Spleen (tissue), 11 donors: Measurements from ENCODE around the gene RFTN1. TPM values are rescaled to one million over a fixed set of nuclear protein-coding genes. Genes with fewer than 3 reads are reported as not detected.

Experiments
- DNase-seq: peaks from one replicate; pipeline ENCODE4 v3.0.0-alpha.2; 2020
- H3K27ac ChIP-seq, 8 donors: fragments of 200-600 bp; sonication (generic) in 7 of 8; 1 replicate in 4 of 8; 2 replicates in 4 of 8; pipeline versions ENCODE4 v1.5.0 to v1.8.0; 2016 to 2021; ENCODE audit warnings: inconsistent platforms in 4 of 8, mild to moderate bottlenecking in 4 of 8, moderate library complexity in 1 of 8
- H3K27me3 ChIP-seq, 7 donors: fragments of 200-600 bp; sonication (generic) in 6 of 7; replicated peaks in 1 of 7; 1 replicate in 4 of 7; 2 replicates in 3 of 7; pipeline versions ENCODE4 v1.5.0 to v1.8.0; 2016 to 2021; ENCODE audit warnings: inconsistent platforms in 3 of 7, mild to moderate bottlenecking in 1 of 7
- H3K36me3 ChIP-seq, 6 donors: fragments of 200-600 bp; sonication (generic) in 5 of 6; 1 replicate in 4 of 6; 2 replicates in 2 of 6; pipeline versions ENCODE4 v1.5.0 to v1.8.0; 2016 to 2021; ENCODE audit warnings: inconsistent platforms in 2 of 6
- H3K4me1 ChIP-seq, 6 donors: fragments of 200-600 bp; sonication (generic) in 5 of 6; 1 replicate in 3 of 6; 2 replicates in 3 of 6; pipeline versions ENCODE4 v1.5.0 to v1.8.0; 2016 to 2021; ENCODE audit warnings: inconsistent platforms in 3 of 6
- H3K4me3 ChIP-seq, 8 donors: fragments of 200-600 bp; sonication (generic) in 7 of 8; 1 replicate in 4 of 8; 2 replicates in 4 of 8; pipeline versions ENCODE4 v1.5.0 to v1.8.0; 2016 to 2021; ENCODE audit warnings: inconsistent platforms in 4 of 8, mild to moderate bottlenecking in 4 of 8, moderate library complexity in 2 of 8
- H3K9me3 ChIP-seq, 8 donors: fragments of 200-600 bp; sonication (generic) in 7 of 8; 1 replicate in 4 of 8; 2 replicates in 4 of 8; pipeline versions ENCODE4 v1.5.0 to v1.8.0; 2016 to 2021; ENCODE audit warnings: inconsistent platforms in 4 of 8
- POLR2A ChIP-seq, 3 donors: fragments of 450-650 bp; IDR thresholded peaks; one replicate each; pipeline ENCODE4 v1.5.1; 2017; ENCODE audit warnings: antibody characterized with exemption in 3 of 3, mild to moderate bottlenecking in 1 of 3
- POLR2AphosphoS5 ChIP-seq, 3 donors: sonication (generic); formaldehyde crosslinking; IDR thresholded peaks; one replicate each; pipeline ENCODE4 v1.5.1; 2017; ENCODE audit warnings: antibody characterized with exemption in 3 of 3
- WGBS, 5 donors: extraction: QIAGEN DNeasy Blood & Tissue Kit in 3 of 5; methylation state at CpG; one replicate each; pipeline versions ENCODE4 v1.1.5 to v1.1.7; 2013 to 2018; 5-methylcytosine and 5-hydroxymethylcytosine counted together
- intact Hi-C: fragments of 100-400 bp; cut with DNase I; formaldehyde crosslinking; loops from one replicate; pipeline ENCODE4 v1.15.0; 2023; ENCODE audit warnings: low total_unique reads
- polyA plus RNA-seq, 3 donors: library from polyadenylated mRNA; stranded (reverse); fragments of 200-250 nt; gene quantifications; one replicate each; pipeline ENCODE4 v1.2.1, GENCODE V29; 2013
- total RNA-seq, 7 donors: library from RNA; depleted of rRNA in 3 of 7; stranded (reverse); fragments of >200 nt in 3 of 7; fragmentation: NEBNext Ultra II Directional in 4 of 7; extraction: Animal tissue kit (Norgen Biotek cat#: 25700) in 4 of 7; gene quantifications; one replicate each; pipeline versions ENCODE4 v1.1.0 to v1.2.1, GENCODE V29; 2016 to 2021
- TF ChIP-seq, protein P1 (sequence below), 11 experiments: fragments of 200-600 bp in 7 of 11; fragments of 450-650 bp in 4 of 11; sonication (generic) in 4 of 11; IDR thresholded peaks in 8 of 11; conservative IDR thresholded peaks in 3 of 11; 1 replicate in 7 of 11; 2 replicates in 4 of 11; pipeline versions ENCODE4 v1.4.0 to v1.8.0; 2016 to 2021; ENCODE audit warnings: antibody characterized with exemption in 11 of 11, inconsistent platforms in 4 of 11, mild to moderate bottlenecking in 1 of 11
- donor health status: healthy with polysubstance abuse.
- donor health status: DM: no; HTN: no; CAD: no; lungs with moderate emphysema.
- donor health status: DM: no; HTN: no; CAD: no.
- donor health status: Bipolar disorder and iron deficiency.
- donor health status: healthy.
- donor health status: DM: no; HTN: no; CAD: no.
- donor health status: DM: yes; HTN: yes; CAD: no.

RFTN1 gene
- total and polyA plus RNA-seq, 10 donors = 30.4 to 106 (median 75.3) TPM

DNA sequence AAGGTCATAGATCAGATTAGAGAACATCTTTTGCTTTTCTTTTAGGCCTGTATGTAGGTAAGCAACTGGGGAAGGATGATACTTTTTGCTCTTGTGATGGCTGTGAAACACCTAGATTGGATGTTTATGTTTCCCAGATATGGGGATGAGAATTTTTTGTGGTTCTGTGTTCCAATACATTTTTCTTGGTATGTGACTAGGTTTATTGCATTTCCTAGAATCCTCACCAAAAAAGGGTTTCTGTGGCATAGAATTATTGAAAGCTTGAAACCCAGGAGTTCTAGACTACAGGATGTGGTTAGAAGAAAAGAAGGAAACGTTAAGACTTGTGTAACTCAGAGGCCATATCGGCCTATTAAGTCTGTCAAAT lies 222.7 kb downstream of the RFTN1 start:
- intact Hi-C loops = loop anchor here (2.0 kb wide), 1 partner anchor 260 kb away; no protein-coding TSS in a partner anchor
- 1 to 10% (median 6%) methylated on average over 2 of the region's 2 CpGs for WGBS, 5 donors
- H3K4me3 ChIP-seq = peak overlapping the region in 1 of 8 donors; percentile 26
- H3K36me3 ChIP-seq = peaks cover 0 to 42% (median 2%) of the 10 kb centered on the region in 6 donors
- peaks cover 0 to 13% (median 3%) of the 10 kb centered on the region in 8 donors for H3K9me3 ChIP-seq
- TF ChIP-seq POLR2A (IDR thresholded peaks at IDR 0.05) (no peak), POLR2AphosphoS5 (IDR thresholded peaks at IDR 0.05) (no peak)
- TF ChIP-seq, protein P1, sequence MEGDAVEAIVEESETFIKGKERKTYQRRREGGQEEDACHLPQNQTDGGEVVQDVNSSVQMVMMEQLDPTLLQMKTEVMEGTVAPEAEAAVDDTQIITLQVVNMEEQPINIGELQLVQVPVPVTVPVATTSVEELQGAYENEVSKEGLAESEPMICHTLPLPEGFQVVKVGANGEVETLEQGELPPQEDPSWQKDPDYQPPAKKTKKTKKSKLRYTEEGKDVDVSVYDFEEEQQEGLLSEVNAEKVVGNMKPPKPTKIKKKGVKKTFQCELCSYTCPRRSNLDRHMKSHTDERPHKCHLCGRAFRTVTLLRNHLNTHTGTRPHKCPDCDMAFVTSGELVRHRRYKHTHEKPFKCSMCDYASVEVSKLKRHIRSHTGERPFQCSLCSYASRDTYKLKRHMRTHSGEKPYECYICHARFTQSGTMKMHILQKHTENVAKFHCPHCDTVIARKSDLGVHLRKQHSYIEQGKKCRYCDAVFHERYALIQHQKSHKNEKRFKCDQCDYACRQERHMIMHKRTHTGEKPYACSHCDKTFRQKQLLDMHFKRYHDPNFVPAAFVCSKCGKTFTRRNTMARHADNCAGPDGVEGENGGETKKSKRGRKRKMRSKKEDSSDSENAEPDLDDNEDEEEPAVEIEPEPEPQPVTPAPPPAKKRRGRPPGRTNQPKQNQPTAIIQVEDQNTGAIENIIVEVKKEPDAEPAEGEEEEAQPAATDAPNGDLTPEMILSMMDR (IDR thresholded peaks at IDR 0.05 in 8 of 11, conservative IDR thresholded peaks at IDR 0.05 in 3 of 11) = no peak
- DNase-seq = no peak
- peak overlapping the region; percentile 11 to 89 (median 38) for H3K27ac ChIP-seq
- H3K27me3 ChIP-seq = no peaks in the 10 kb centered on the region
- H3K4me1 ChIP-seq = peaks cover 20 to 83% (median 43%) of the 10 kb centered on the region in 6 donors

DNA sequence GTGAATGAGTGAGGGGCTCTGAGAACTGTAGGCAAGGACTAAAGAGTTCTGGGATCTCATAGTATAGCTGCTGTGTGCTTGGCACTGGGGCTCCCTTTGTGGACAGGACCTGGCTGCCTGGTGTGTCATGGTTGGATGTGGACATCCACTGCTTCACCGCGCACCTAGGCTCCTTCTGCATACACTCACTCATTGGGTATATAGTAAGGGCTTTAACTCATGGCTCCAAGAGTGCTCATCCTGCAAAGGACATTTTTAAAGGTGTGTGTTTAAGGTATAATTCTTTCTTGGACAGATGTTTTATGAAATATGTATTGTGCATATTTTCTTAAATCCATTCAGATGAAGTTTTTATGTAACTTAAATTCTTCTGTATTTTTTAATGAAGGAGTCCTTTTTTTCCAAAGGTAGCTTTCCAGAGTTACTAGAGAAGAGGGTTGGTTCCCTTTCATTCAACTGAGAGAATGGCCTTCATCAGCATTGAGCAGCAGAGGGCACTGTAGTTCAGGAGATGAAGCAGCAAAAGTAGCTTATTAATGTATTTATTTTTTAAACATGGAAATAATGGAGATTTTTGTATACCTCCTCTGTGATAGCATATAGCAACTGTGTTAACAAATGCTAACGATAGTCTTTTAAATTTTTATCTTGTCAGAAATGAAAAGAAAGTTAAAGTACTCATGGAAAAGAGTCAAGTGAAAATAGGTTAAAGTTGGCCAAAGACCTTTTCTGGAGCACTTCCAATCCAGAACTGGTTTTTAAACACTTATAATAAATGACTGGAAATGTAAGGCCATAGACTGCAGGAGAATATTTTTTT lies 223.3 kb downstream of the RFTN1 start:
- H3K36me3 ChIP-seq = peaks cover 0 to 36% (median 0%) of the 10 kb centered on the region in 6 donors
- H3K9me3 ChIP-seq = peaks cover 0 to 13% (median 3%) of the 10 kb centered on the region in 8 donors
- no peak for DNase-seq
- WGBS, 5 donors = 50 to 61% (median 56%) methylated on average over 3 of the region's 3 CpGs
- peaks cover 18 to 83% (median 38%) of the 10 kb centered on the region in 6 donors for H3K4me1 ChIP-seq
- H3K4me3 ChIP-seq = peak overlapping the region in 2 of 8 donors; percentile 34 to 63
- no peak for TF ChIP-seq POLR2AphosphoS5 (IDR thresholded peaks at IDR 0.05)
- TF ChIP-seq, protein P1 (IDR thresholded peaks at IDR 0.05 in 8 of 11, conservative IDR thresholded peaks at IDR 0.05 in 3 of 11) = peak; percentile 73 to 85 (median 80)
- TF ChIP-seq POLR2A (IDR thresholded peaks at IDR 0.05) = no peak
- intact Hi-C loops = loop anchor here (2.0 kb wide), 1 partner anchor 261 kb away; no protein-coding TSS in a partner anchor
- H3K27me3 ChIP-seq = no peaks in the 10 kb centered on the region
- peak overlapping the region in 7 of 8 donors; percentile 11 to 89 (median 35) for H3K27ac ChIP-seq

DNA sequence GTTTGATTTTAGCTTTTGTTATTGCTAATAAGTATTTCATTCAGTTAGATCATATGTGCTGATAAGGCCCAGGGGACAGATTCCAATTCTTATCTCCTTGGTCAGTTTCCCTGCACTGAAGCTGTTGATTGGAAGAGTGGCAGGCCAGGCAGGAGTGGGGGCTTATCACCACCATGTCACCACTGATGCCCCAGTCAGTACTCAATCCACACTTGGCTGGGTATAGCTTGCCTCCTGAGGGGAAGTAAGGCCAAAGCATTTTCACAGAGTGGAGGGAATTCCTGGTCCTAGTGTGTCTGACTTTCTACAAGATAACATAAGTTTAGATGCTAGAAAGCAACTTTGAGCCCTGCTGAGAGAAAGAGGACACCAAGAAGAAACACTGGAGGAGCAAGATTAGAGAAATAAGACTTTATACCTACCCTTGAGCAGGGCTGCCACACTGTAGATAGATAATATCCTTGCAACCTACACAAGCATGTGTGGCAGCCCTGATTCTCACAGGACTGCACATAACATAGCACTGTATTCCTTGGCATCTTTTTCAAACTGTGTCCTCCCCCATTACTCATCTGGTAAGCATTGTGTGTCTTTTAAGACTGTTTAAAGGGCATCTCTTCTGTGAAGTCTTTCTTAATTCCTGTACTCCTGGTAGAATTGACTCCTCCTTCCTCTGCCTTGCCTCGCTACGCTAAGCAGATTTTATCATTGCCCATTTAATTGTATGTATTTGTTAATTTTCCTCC lies 224.2 kb downstream of the RFTN1 start:
- H3K27me3 ChIP-seq = no peaks in the 10 kb centered on the region

More for the DNA sequence above, 224.2 kb downstream of the RFTN1 start:
- no peak for DNase-seq
- Histone ChIP-seq H3K36me3 (peaks cover 0 to 34% (median 0%) of the 10 kb centered on the region in 6 donors), H3K9me3 (peaks cover 0 to 13% (median 3%) of the 10 kb centered on the region in 8 donors), H3K4me3 (peak overlapping the region in 3 of 8 donors; percentile 34 to 63 (median 39)), H3K4me1 (peaks cover 16 to 83% (median 34%) of the 10 kb centered on the region in 6 donors), H3K27ac (peak overlapping the region in 6 of 8 donors; percentile 16 to 89 (median 82))
- 77 to 84% (median 81%) methylated on average over 2 of the region's 2 CpGs for WGBS, 5 donors
- no peak for TF ChIP-seq POLR2A (IDR thresholded peaks at IDR 0.05)
- TF ChIP-seq POLR2AphosphoS5 (IDR thresholded peaks at IDR 0.05) = no peak
- TF ChIP-seq, protein P1 (IDR thresholded peaks at IDR 0.05 in 8 of 11, conservative IDR thresholded peaks at IDR 0.05 in 3 of 11) = no peak
- intact Hi-C loops = no loop called here
